Cerebellar cortex (tissue), 1 donor: ENCODE data around the gene IRX1.

Experiments used
- DNase-seq: peaks from one replicate; pipeline ENCODE4 v3.0.0-alpha.2; 2015; ENCODE audit warnings: low spot score

The IRX1 gene

GRCh38 chr5:3595006-3595961, at the start of gene IRX1:
Gene IRX1, plus strand, starts transcription at chr5:3595832. Its CDS starts 274 bp downstream, at chr5:3596106.
- DNase-seq, result no peak

- DNase-seq, result no peak
Measured at GRCh38 chr5:3546028-3546427, 49.6 kb upstream of the IRX1 start.

GRCh38 chr5:3564116-3564515, 31.5 kb upstream of the IRX1 start:
- DNase-seq, result no peak

GRCh38 chr5:3564827-3565518, 30.7 kb upstream of the IRX1 start:
- DNase-seq, result no peak

- DNase-seq, result no peak
Measured at GRCh38 chr5:3584724-3585531, 10.7 kb upstream of the IRX1 start.

- DNase-seq, result no peak
Measured at GRCh38 chr5:3590161-3590966, 5.3 kb upstream of the IRX1 start.

GRCh38 chr5:3590967-3591900, 4.4 kb upstream of the IRX1 start:
- DNase-seq, result no peak

- no peak for DNase-seq
Measured at GRCh38 chr5:3592298-3592697, 3.3 kb upstream of the IRX1 start.

- no peak for DNase-seq
Measured at GRCh38 chr5:3593771-3594509, 1.7 kb upstream of the IRX1 start.

GRCh38 chr5:3594510-3595005, 1.1 kb upstream of the IRX1 start:
- no peak for DNase-seq

GRCh38 chr5:3596261-3596825, 711 bp downstream of the IRX1 start:
- no peak for DNase-seq

- no peak for DNase-seq
Measured at GRCh38 chr5:3596857-3597166, 1.2 kb downstream of the IRX1 start.

- DNase-seq, result no peak
Measured at GRCh38 chr5:3597167-3598007, 1.8 kb downstream of the IRX1 start.

- DNase-seq, result no peak
Measured at GRCh38 chr5:3598207-3598606, 2.6 kb downstream of the IRX1 start.

GRCh38 chr5:3598769-3599211, 3.2 kb downstream of the IRX1 start:
- DNase-seq, result no peak

GRCh38 chr5:3599226-3600105, 3.8 kb downstream of the IRX1 start:
- DNase-seq, result no peak
